Measurements from ENCODE around the gene SHANK1.

SHANK1 gene

DNA sequence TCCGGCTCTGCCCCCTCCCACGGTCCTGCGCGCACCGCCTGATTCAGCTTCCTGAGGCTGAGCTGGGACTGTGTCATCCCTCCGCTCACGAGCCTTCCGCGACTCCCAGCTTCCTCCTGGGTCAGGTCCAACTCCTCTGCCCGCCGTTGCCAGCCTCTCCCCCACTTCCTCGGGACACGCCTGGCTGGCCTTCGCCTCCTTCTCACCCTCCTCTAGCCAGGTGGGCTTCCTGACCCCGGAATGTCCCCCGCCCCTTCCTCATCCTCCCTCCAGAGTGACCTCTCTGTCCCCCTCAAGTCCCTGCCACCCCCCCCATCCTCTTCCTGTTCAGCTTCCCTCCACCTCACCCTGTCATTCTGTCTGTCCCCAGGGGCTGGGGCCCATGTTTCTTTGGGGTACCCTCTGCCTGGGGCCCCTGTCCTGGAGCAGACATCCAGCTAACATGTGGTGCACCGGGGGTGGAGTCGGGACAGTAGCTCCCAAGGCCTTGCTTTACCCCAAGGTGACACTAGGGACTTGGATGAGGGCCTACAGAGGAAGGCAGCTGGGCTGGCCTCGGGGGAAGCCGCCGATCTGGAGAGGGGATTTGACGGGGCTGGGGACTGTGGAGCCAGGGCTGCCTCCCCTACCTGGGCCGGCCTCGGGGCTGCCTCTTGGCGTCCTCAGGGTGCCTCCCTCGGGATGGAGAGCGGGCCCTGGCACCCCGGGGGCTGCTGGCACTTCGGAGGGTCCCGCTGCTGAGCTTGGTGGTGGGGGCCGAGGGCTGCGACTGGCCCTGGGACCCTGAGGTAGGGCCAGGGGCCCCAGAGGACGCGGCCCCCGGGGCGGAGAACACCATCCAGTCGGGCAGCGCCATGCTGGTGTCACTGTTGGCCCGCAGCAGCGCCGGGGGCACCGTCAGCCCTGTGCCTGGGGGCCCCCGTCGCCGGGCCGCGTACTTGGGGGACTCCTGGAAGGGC is 16.5 kb downstream of the SHANK1 start:
- H3K9me2 ChIP-seq (replicated peaks; ENCODE audit: insufficient read depth, low read length), result no peaks in the 10 kb centered on the region
- TF ChIP-seq CTCF (IDR thresholded peaks at IDR 0.05; ENCODE audit: insufficient read depth, low read length, poor library complexity, severe bottlenecking) (no peak), EZH2phosphoT487 (conservative IDR thresholded peaks at IDR 0.05; ENCODE audit: low read length) (no peak)
- no peaks in the 10 kb centered on the region for H3K79me2 ChIP-seq (ENCODE audit: insufficient read depth, low read length)
- H3K27me3 ChIP-seq (ENCODE audit: low read length), result no peaks in the 10 kb centered on the region
- no peaks in the 10 kb centered on the region for H3K9me3 ChIP-seq (ENCODE audit: insufficient read depth, low read length)
- no peaks in the 10 kb centered on the region for H3K36me3 ChIP-seq (ENCODE audit: low read length)
- no peak overlapping the region for H3K4me2 ChIP-seq (ENCODE audit: low read depth, low read length, poor library complexity, severe bottlenecking)
- H3K9ac ChIP-seq (ENCODE audit: low read length), result no peak overlapping the region
- no peak overlapping the region for H3K4me3 ChIP-seq (ENCODE audit: insufficient read depth, low read length, poor library complexity, severe bottlenecking)
- H4K20me1 ChIP-seq (ENCODE audit: low read depth, low read length), result no peaks in the 10 kb centered on the region
- H2AFZ ChIP-seq (ENCODE audit: low read depth, low read length, severe bottlenecking), result no peak overlapping the region
- no peaks in the 10 kb centered on the region for H3F3A ChIP-seq (ENCODE audit: insufficient read depth)
- no peak overlapping the region for H3K27ac ChIP-seq (ENCODE audit: low read depth, low read length)

DNA sequence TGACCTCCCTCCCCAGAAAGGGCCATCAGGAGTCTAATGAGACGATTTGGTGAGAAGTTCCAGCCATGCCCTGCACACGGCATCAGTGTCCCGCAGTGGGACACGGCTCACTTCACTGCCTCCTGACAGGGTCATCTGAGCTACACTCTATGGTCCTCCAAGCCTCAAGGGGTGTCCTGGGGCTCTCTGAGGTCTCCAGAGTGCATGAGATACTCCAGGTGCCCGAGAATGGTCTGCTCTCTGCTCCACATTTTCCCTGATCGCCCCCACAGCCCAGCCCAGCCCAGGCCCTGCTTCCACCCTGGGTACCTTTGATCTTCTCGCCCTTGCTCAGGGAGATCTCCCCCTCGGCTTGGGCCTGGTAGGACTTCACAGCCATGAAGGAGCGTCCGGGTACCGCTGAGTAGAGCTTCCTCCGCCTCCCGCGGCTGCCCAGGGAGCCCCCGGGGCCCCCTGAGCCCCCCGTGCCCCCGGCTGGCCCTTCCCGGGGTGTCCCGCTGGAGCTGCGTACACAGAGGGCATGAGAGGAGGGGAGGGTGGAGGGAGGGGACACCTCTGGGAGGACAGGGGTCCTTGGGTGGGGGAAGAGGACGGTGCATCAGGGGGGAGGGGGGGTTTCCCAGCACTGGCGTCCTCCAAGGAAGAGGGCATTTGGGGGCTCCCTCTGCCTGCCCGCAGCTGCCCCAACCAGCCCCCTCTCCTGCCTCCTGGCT is 17.3 kb downstream of the SHANK1 start:
- Histone ChIP-seq H3K27ac (ENCODE audit: low read depth, low read length) (no peak overlapping the region), H4K20me1 (ENCODE audit: low read depth, low read length) (no peaks in the 10 kb centered on the region)

DNA sequence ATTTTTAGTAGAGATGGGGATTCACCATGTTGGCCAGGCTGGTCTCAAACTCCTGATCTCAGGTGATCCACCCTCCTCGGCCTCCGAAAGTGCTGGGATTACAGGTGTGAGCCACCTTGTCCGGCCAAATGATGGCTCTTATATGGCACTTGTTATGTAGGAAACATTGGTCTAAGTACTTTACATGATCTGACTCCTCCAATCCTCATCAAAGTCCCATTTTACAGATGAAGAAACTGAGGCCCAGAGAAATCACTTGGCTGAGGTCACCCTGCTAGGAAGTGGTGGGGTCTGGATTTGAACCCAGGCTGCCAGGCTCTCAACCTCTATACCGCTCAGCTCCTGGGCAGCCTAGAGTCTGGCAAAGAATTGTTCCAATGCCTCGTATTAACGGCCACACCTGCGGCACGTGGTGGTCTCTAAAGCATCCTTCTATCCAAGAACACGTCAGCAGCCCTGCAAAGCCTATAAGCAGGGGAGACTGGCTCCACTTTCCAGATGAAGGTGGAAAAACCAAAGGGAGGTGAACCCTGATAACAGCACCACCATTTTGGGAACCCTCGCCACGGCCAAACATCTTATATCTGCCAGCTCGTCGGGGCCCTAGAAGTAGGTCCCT is 18.1 kb downstream of the SHANK1 start:
- no peak overlapping the region for H3K4me2 ChIP-seq (ENCODE audit: low read depth, low read length, poor library complexity, severe bottlenecking)
- H4K20me1 ChIP-seq (ENCODE audit: low read depth, low read length), result no peaks in the 10 kb centered on the region
- TF ChIP-seq EZH2phosphoT487 (conservative IDR thresholded peaks at IDR 0.05; ENCODE audit: low read length) (no peak), CTCF (IDR thresholded peaks at IDR 0.05; ENCODE audit: insufficient read depth, low read length, poor library complexity, severe bottlenecking) (no peak)
- H3K9ac ChIP-seq (ENCODE audit: low read length), result no peak overlapping the region
- no peaks in the 10 kb centered on the region for H3K27me3 ChIP-seq (ENCODE audit: low read length)
- no peaks in the 10 kb centered on the region for H3F3A ChIP-seq (ENCODE audit: insufficient read depth)
- no peaks in the 10 kb centered on the region for H3K9me3 ChIP-seq (ENCODE audit: insufficient read depth, low read length)
- H3K27ac ChIP-seq (ENCODE audit: low read depth, low read length), result no peak overlapping the region
- no peaks in the 10 kb centered on the region for H3K79me2 ChIP-seq (ENCODE audit: insufficient read depth, low read length)
- no peak overlapping the region for H3K4me3 ChIP-seq (ENCODE audit: insufficient read depth, low read length, poor library complexity, severe bottlenecking)
- no peaks in the 10 kb centered on the region for H3K9me2 ChIP-seq (replicated peaks; ENCODE audit: insufficient read depth, low read length)
- H2AFZ ChIP-seq (ENCODE audit: low read depth, low read length, severe bottlenecking), result no peak overlapping the region
- H3K36me3 ChIP-seq (ENCODE audit: low read length), result no peaks in the 10 kb centered on the region

More for the DNA sequence above, 17.3 kb downstream of the SHANK1 start:
- H3K27me3 ChIP-seq (ENCODE audit: low read length), result no peaks in the 10 kb centered on the region
- TF ChIP-seq EZH2phosphoT487 (conservative IDR thresholded peaks at IDR 0.05; ENCODE audit: low read length) (no peak), CTCF (IDR thresholded peaks at IDR 0.05; ENCODE audit: insufficient read depth, low read length, poor library complexity, severe bottlenecking) (no peak)
- no peaks in the 10 kb centered on the region for H3K79me2 ChIP-seq (ENCODE audit: insufficient read depth, low read length)
- H2AFZ ChIP-seq (ENCODE audit: low read depth, low read length, severe bottlenecking), result no peak overlapping the region
- no peak overlapping the region for H3K4me3 ChIP-seq (ENCODE audit: insufficient read depth, low read length, poor library complexity, severe bottlenecking)
- no peaks in the 10 kb centered on the region for H3K9me3 ChIP-seq (ENCODE audit: insufficient read depth, low read length)
- no peaks in the 10 kb centered on the region for H3K9me2 ChIP-seq (replicated peaks; ENCODE audit: insufficient read depth, low read length)
- no peak overlapping the region for H3K9ac ChIP-seq (ENCODE audit: low read length)
- no peaks in the 10 kb centered on the region for H3F3A ChIP-seq (ENCODE audit: insufficient read depth)
- H3K36me3 ChIP-seq (ENCODE audit: low read length), result no peaks in the 10 kb centered on the region
- no peak overlapping the region for H3K4me2 ChIP-seq (ENCODE audit: low read depth, low read length, poor library complexity, severe bottlenecking)

Data from SU-DHL-6 (cell line).